ENCODE results near the gene PCLAF. TPM values are rescaled to one million over a fixed set of nuclear protein-coding genes. Genes with fewer than 3 reads are reported as not detected.
A peak's percentile ranks its signal among the peaks of the same experiment; 100 is the strongest.
"Not testable (repeated sequence)": the region's sequence is repeated elsewhere in the genome, so short reads cannot be mapped to it uniquely, and the experiment has no call there.

PCLAF gene
- polyA plus RNA-seq, 1 experiment: 104 TPM

DNA sequence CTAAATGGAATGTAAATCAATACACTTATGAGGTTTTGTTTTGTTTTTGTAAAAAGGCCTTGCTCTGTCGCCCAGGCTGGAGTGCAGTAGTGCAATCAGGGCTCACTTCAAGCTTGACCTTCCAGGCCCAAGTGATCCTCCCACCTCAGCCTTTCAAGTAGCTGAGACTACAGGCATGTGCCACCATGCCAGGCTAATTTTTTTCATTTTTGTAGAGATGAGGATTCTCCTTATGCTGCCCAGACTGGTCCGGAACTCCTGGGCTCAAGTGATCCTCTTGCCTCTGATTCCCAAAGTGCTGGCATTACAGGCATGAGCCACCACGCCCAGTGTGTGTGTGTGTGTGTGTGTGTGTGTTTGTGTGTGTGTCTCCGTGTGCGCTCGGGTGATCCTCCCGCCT, 5.0 kb upstream of the PCLAF start:
- Histone ChIP-seq H3K9me3 (ENCODE audit: control insufficient read depth, insufficient read depth, low read length) (no peaks in the 10 kb centered on the region; the same call in 1 of the 2 replicates), H3K27ac (ENCODE audit: low read depth, low read length) (no peak overlapping the region), H3K4me3 (ENCODE audit: low read depth, low read length) (no peak overlapping the region), H3K27me3 (ENCODE audit: control insufficient read depth, insufficient read depth, low read length) (no peaks in the 10 kb centered on the region)
- ChIA-PET CTCF (no interaction called here), POLR2A (interaction anchor here (1.3 kb wide), 1 partner anchor 223 kb away, joined by 3 read pairs; the partner anchor contains the start of gene PPIB)
- TF ChIP-seq, protein P1, sequence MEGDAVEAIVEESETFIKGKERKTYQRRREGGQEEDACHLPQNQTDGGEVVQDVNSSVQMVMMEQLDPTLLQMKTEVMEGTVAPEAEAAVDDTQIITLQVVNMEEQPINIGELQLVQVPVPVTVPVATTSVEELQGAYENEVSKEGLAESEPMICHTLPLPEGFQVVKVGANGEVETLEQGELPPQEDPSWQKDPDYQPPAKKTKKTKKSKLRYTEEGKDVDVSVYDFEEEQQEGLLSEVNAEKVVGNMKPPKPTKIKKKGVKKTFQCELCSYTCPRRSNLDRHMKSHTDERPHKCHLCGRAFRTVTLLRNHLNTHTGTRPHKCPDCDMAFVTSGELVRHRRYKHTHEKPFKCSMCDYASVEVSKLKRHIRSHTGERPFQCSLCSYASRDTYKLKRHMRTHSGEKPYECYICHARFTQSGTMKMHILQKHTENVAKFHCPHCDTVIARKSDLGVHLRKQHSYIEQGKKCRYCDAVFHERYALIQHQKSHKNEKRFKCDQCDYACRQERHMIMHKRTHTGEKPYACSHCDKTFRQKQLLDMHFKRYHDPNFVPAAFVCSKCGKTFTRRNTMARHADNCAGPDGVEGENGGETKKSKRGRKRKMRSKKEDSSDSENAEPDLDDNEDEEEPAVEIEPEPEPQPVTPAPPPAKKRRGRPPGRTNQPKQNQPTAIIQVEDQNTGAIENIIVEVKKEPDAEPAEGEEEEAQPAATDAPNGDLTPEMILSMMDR (IDR thresholded peaks at IDR 0.05; ENCODE audit: low read depth, low read length): no peak
- no peak for DNase-seq (ENCODE audit: low read depth, low spot score)

DNA sequence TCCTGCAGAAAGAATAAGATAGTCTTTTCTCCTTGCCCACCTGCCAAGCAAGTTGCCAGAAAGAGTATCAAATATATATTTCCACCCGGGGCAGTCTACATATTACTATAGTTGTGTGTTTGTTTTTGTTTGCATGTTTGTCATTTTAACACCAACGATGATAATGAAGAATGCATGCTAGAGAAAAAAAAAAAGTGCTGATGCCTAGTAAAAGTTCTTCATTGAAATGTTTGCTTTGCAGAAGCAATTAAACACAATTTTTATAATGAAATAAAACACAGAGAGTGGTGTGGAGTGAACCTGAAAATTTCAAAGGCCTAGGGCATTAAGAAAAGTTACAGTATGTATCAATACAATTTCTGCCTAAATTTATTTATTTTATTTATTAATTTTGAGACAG, 2.5 kb upstream of the PCLAF start:
- no peak for DNase-seq (ENCODE audit: low read depth, low spot score)
- Histone ChIP-seq H3K9me3 (ENCODE audit: control insufficient read depth, insufficient read depth, low read length) (no peaks in the 10 kb centered on the region; the same call in 1 of the 2 replicates), H3K4me3 (ENCODE audit: low read depth, low read length) (no peak overlapping the region), H3K27me3 (ENCODE audit: control insufficient read depth, insufficient read depth, low read length) (no peaks in the 10 kb centered on the region), H3K27ac (ENCODE audit: low read depth, low read length) (no peak overlapping the region)
- POLR2A ChIA-PET: no interaction called here
- TF ChIP-seq, protein P1 (IDR thresholded peaks at IDR 0.05; ENCODE audit: low read depth, low read length): no peak
- CTCF ChIA-PET: no interaction called here

DNA sequence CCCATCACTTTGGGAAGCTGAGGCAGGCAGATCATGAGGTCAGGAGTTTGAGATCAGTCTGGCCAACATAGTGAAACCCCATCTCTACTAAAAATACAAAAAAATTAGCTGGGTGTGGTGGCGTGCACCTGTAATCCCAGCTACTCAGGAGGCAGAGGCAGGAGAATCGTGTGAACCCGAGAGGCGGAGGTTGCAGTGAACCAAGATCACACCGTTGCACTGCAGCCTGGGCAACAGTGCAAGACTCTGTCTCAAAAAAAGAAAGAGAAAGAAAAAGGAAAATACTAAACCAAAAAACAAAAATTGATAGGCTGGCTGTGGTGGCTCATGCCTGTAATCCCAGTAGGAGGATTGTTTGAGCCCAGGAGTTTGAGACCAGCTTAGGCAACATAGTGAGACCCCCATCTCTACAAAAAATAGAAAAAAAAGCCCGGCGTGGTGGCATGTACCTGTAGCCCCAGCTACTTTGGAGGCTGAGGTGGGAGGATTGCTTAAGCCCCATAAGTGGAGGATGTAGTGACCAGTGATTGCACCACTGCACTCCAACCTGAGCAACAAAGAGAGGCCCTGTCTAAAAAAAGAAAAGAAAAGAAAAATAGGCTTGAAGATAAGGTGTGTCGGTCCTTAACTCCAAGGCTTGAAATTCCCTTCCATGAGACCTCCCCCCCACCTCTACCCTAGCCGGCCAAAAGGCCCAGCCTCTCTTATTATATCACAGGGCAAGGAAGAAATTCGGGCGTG, 941 bp downstream of the PCLAF start:
- DNase-seq (ENCODE audit: low read depth, low spot score); POLR2A ChIA-PET; H3K27ac ChIP-seq (ENCODE audit: low read depth, low read length); H3K9me3 ChIP-seq (ENCODE audit: control insufficient read depth, insufficient read depth, low read length); H3K27me3 ChIP-seq (ENCODE audit: control insufficient read depth, insufficient read depth, low read length): not testable (repeated sequence)
- CTCF ChIA-PET: interaction anchor here (0.7 kb wide), 1 partner anchor 35 kb away, joined by 3 read pairs; no protein-coding TSS in a partner anchor
- peak overlapping the region; percentile 75 for H3K4me3 ChIP-seq (ENCODE audit: low read depth, low read length)

- H3K27me3 ChIP-seq (ENCODE audit: control insufficient read depth, insufficient read depth, low read length): no peaks in the 10 kb centered on the region
- no peak overlapping the region for H3K27ac ChIP-seq (ENCODE audit: low read depth, low read length)
- H3K4me3 ChIP-seq (ENCODE audit: low read depth, low read length): no peak overlapping the region; the same call in 1 of the 2 replicates
- TF ChIP-seq, protein P1 (IDR thresholded peaks at IDR 0.05; ENCODE audit: low read depth, low read length): no peak
- H3K9me3 ChIP-seq (ENCODE audit: control insufficient read depth, insufficient read depth, low read length): no peaks in the 10 kb centered on the region
- ChIA-PET CTCF (interaction anchor here (0.7 kb wide), 1 partner anchor 35 kb away, joined by 3 read pairs; no protein-coding TSS in a partner anchor), POLR2A (interaction anchor here (1.5 kb wide), 1 partner anchor 8 kb away, joined by 5 read pairs; the partner anchor contains the start of gene TRIP4)
- no peak for DNase-seq (ENCODE audit: low read depth, low spot score)
These were observed 1.9 kb downstream of the PCLAF start for GRCh38 chr15:64379216-64379960.

- POLR2A ChIA-PET: no interaction called here
- H3K4me3 ChIP-seq (ENCODE audit: low read depth, low read length): no peak overlapping the region
- TF ChIP-seq, protein P1 (IDR thresholded peaks at IDR 0.05; ENCODE audit: low read depth, low read length): no peak
These were observed 7.9 kb downstream of the PCLAF start for GRCh38 chr15:64373360-64373759.

DNA sequence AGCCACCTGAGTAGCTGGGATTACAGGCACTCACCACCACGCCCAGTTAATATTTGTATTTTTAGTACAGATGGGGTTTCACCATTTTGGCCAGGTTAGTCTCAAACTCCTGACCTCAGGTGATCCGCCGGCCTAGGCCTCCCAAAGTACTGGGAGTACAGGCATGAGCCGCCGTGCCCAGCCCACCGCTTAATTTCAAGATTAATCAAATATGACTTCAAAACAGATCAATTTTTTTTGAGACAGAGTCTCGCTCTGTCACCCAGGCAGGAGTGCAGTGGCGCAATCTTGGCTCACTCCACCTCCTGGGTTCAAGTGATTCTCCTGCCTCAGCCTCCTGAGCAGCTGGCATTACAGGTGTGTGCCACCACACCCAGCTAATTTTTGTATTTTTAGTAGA, 9.9 kb downstream of the PCLAF start:
- H3K27me3 ChIP-seq (ENCODE audit: control insufficient read depth, insufficient read depth, low read length); POLR2A ChIA-PET; CTCF ChIA-PET: not testable (repeated sequence)

More at GRCh38 chr15:64373360-64373759, 7.9 kb downstream of the PCLAF start:
- CTCF ChIA-PET: no interaction called here
- H3K27ac ChIP-seq (ENCODE audit: low read depth, low read length): no peak overlapping the region
- no peaks in the 10 kb centered on the region for H3K9me3 ChIP-seq (ENCODE audit: control insufficient read depth, insufficient read depth, low read length)
- no peaks in the 10 kb centered on the region for H3K27me3 ChIP-seq (ENCODE audit: control insufficient read depth, insufficient read depth, low read length)
- DNase-seq (ENCODE audit: low read depth, low spot score): no peak

More for the DNA sequence above, 9.9 kb downstream of the PCLAF start:
- not testable (repeated sequence) for H3K9me3 ChIP-seq (ENCODE audit: control insufficient read depth, insufficient read depth, low read length); H3K4me3 ChIP-seq (ENCODE audit: low read depth, low read length); DNase-seq (ENCODE audit: low read depth, low spot score); H3K27ac ChIP-seq (ENCODE audit: low read depth, low read length)

Measured in AG04450 (cell line).